Daoy (cell line): ENCODE measurements around the gene CTSG. TPM values are rescaled to one million over a fixed set of nuclear protein-coding genes. Genes with fewer than 3 reads are reported as not detected.
"Not testable (repeated sequence)": the region's sequence is repeated elsewhere in the genome, so short reads cannot be mapped to it uniquely, and the experiment has no call there.

Experiments
- DNase-seq: peaks from one replicate; pipeline ENCODE4 v3.0.0-alpha.2; 2015; ENCODE audit warnings: low read depth
- total RNA-seq: library from RNA; depleted of rRNA; stranded (reverse); fragments of >200 nt; shearing (Covaris generic); gene quantifications from 2 replicates; pipeline ENCODE4 v1.2.3, GENCODE V29; 2014; rRNA removed

Gene CTSG, protein sequence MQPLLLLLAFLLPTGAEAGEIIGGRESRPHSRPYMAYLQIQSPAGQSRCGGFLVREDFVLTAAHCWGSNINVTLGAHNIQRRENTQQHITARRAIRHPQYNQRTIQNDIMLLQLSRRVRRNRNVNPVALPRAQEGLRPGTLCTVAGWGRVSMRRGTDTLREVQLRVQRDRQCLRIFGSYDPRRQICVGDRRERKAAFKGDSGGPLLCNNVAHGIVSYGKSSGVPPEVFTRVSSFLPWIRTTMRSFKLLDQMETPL
- not detected in 2 replicates for total RNA-seq

DNA sequence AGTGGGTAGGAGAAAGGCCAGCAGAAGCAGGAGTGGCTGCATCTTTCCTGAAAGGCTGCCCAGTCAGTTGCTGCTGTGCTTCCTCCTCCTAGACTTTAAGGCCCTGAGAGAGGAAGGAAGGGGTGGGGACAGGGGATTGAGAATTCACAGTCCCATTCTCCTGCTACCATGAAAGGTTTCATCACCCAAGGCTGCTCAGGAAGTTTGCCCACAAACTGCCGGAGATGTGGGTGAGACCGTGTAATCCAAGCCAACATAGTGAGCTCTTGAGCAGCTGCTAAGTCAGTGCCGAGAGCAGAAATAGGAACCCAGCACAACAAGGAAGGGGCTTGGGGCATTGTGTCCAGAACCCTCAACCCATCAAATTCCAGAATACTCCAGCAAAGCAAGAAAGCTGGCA, at the start of gene CTSG:
Gene CTSG, minus strand, starts transcription at position 69 of the 400 bp plus-strand sequence. Its CDS starts 27 bp downstream, at position 42.
- DNase-seq = no peak

- DNase-seq = no peak
These were observed 37.7 kb upstream of the CTSG start for GRCh38 chr14:24613747-24614146.

- DNase-seq = no peak
These were observed 37.2 kb upstream of the CTSG start for GRCh38 chr14:24613241-24613640.

DNA sequence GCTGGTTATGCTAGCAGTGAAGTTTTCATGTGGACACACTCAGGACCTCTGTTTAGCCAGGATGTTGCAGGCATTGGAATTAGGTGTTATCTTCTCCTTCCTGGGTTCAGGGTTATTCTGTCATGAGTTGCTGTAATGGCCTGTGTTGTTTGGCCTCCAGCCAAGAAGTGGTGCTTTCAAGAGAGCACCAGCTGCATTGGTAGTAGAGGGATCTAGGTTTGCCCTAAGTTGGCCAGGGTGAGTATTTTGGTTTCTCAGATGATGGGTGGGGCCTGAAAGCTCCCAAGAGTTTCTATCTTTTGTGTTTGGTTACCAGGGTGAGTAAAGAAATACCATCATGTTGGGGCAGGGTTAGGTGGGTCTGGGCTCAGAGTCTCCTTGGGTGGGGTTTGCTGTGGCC, 36.1 kb upstream of the CTSG start:
- no peak for DNase-seq

GRCh38 chr14:24609655-24610344, 33.8 kb upstream of the CTSG start, which contains the start of gene GZMH:
GZMH (minus strand) TSS chr14:24609685; CDS start chr14:24609613, 72 bp downstream.
- no peak for DNase-seq

DNA sequence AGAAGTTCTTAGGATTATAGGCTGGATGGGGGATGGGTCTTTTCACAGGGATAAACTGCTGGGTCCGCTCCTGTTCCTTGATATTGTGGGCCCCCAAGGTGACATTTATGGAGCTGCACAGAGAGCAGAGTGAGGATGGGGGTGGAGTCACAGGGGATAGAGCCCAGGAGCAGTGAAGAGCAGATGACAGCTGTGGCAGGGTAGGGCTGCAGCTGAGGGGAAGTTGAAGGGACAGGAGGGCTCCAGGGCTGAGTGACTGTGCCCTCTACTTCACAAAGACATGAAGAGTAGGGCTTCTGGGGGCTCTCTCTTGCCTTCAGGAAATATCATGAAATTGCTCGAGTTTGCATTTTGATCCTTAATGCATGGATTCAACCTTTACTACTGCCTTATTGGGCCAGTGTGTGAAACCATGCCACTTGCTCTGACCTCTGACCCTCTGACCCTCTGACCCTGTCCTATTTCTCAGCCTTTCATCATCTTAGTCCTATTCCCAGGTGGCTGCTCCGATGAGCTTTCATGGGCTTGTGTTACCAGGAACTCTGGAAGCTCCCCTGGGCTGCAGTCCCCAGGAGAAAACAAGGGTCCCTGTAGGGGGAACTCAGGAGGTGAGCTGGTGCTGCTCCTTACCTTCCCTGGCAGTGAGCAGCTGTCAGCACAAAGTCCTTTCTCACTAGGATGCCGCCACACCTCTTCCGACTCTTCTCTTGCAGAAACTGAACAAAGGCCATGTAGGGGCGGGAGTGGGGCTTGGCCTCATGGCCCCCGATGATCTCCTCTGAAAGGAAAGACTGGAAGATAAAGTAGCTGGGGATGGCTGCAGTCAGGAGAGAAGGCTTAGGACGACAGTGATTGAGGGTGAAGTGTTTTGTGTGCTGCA, 31.8 kb upstream of the CTSG start:
- DNase-seq = no peak

DNA sequence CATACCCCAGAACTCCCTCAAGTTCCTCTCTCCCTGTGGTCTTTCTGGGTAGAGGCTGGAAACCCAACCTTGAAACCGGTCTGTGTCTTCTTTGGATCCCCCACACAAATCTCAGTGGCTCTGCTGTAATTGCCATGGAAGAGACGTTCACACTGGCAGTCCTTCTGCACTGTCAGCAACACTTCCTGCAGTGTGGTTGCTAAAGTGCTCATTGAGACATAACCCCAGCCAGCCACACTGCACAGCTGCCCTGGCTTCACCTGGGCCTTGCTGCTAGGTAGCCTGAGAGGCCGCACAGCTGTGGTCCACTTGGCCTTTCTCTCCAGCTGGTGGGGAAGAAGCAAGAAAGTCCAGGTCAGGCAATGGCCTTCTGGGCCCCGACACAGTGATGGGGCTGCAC, 31.0 kb upstream of the CTSG start:
- DNase-seq = no peak

- no peak for DNase-seq
These were observed 30.2 kb upstream of the CTSG start for GRCh38 chr14:24606297-24606696.

GRCh38 chr14:24605435-24606190, 29.6 kb upstream of the CTSG start:
- DNase-seq = no peak

DNA sequence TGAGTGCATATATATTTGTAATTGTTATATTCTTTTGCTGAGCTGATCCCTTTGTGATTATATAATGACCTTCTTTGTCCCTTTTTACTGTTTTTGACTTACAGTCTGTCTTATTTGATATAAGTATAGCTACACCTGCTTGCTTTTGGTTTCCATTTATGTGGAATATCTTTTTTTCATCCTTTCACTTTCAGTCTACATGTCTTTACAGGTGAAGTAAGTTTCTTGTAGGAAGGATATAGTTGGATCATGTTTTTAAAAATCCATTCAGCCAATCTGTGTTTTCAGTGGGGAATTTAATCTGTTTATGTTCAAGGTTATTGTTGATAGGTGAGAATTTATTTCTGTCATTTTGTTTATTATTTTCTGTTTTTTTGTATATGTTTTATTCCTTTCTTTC, 21.4 kb upstream of the CTSG start:
- DNase-seq = no peak

- DNase-seq = no peak
These were observed 19.2 kb upstream of the CTSG start for GRCh38 chr14:24595073-24595808.

DNA sequence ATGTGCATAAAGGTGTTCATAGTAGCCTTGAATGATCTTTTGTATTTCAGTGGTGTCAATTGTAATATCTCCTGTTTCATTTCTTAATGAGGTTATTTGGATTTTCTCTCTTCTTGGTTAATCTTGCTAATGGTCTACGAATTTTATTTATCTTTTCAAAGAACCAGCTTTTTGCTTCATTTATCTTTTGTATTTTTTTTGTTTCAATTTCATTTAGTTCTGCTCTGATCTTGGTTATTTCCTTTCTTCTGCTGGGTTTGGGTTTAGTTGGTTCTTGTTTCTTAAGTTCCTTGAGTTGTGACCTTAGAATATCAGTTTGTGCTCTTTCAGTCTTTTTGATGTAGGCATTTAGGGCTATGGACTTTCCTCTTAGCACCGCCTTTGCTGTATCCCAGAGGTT, 15.0 kb upstream of the CTSG start:
- not testable (repeated sequence) for DNase-seq

GRCh38 chr14:24584402-24584801, 8.4 kb upstream of the CTSG start:
- not testable (repeated sequence) for DNase-seq

GRCh38 chr14:24578558-24578957, 2.5 kb upstream of the CTSG start:
- no peak for DNase-seq

- DNase-seq = no peak
These were observed 721 bp upstream of the CTSG start for GRCh38 chr14:24576771-24577170.

- DNase-seq = no peak
These were observed 1.8 kb downstream of the CTSG start for GRCh38 chr14:24574206-24574774.

GRCh38 chr14:24566318-24566717, 9.7 kb downstream of the CTSG start:
- DNase-seq = no peak

- no peak for DNase-seq
These were observed 10.3 kb downstream of the CTSG start for GRCh38 chr14:24565766-24566165.

- DNase-seq = no peak
These were observed 12.5 kb downstream of the CTSG start for GRCh38 chr14:24563505-24563904.

GRCh38 chr14:24556756-24557155, 19.3 kb downstream of the CTSG start:
- DNase-seq = peak; percentile 8

GRCh38 chr14:24549064-24549463, 27.0 kb downstream of the CTSG start:
- DNase-seq = not testable (repeated sequence)
